Stimulated activated CD8-positive, alpha-beta memory T cell treated with anti-CD3 and anti-CD28 coated beads, Interleukin-15, amount 100 ng/mL, for 1 hour (primary cell): ENCODE measurements around the gene MXRA5.
"Not testable (repeated sequence)": the region's sequence is repeated elsewhere in the genome, so short reads cannot be mapped to it uniquely, and the experiment has no call there.

ENCODE experiments used
- DNase-seq: peaks from one replicate; pipeline ENCODE4 v3.0.0-alpha.2; 2020; ENCODE audit warnings: low read depth

Gene MXRA5, protein sequence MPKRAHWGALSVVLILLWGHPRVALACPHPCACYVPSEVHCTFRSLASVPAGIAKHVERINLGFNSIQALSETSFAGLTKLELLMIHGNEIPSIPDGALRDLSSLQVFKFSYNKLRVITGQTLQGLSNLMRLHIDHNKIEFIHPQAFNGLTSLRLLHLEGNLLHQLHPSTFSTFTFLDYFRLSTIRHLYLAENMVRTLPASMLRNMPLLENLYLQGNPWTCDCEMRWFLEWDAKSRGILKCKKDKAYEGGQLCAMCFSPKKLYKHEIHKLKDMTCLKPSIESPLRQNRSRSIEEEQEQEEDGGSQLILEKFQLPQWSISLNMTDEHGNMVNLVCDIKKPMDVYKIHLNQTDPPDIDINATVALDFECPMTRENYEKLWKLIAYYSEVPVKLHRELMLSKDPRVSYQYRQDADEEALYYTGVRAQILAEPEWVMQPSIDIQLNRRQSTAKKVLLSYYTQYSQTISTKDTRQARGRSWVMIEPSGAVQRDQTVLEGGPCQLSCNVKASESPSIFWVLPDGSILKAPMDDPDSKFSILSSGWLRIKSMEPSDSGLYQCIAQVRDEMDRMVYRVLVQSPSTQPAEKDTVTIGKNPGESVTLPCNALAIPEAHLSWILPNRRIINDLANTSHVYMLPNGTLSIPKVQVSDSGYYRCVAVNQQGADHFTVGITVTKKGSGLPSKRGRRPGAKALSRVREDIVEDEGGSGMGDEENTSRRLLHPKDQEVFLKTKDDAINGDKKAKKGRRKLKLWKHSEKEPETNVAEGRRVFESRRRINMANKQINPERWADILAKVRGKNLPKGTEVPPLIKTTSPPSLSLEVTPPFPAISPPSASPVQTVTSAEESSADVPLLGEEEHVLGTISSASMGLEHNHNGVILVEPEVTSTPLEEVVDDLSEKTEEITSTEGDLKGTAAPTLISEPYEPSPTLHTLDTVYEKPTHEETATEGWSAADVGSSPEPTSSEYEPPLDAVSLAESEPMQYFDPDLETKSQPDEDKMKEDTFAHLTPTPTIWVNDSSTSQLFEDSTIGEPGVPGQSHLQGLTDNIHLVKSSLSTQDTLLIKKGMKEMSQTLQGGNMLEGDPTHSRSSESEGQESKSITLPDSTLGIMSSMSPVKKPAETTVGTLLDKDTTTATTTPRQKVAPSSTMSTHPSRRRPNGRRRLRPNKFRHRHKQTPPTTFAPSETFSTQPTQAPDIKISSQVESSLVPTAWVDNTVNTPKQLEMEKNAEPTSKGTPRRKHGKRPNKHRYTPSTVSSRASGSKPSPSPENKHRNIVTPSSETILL (N-terminal part only)

GRCh38 chrX:3346501-3347259 lies at the start of gene MXRA5:
MXRA5 (minus strand) TSS chrX:3346652; CDS start chrX:3343833, 2,819 bp downstream.
- no peak for DNase-seq

DNA sequence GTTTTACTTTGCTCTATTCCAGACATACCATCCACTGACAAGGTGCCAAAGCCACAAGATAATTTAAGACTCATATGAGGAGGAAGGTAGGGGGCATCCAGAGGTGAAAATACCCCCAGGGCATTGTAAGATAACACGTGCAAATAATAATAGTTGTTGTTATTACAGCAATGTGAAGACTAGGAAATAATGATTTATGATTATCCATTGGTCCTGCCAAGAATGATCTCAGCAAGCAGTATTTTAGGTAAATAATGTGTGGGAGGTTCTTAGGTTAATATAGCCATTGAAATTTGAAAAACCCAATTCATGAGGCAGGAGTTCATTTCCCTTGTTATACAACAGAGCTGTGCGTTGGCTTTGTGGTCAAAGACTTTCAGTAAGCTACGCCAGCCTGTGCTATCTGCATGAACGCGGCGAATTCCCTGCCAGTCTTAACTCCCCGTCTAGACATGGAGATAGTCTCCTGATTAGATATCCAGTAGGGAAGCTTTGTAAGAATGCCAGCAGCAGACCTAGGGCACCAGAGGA lies 47.2 kb upstream of the MXRA5 start:
- DNase-seq = no peak

DNA sequence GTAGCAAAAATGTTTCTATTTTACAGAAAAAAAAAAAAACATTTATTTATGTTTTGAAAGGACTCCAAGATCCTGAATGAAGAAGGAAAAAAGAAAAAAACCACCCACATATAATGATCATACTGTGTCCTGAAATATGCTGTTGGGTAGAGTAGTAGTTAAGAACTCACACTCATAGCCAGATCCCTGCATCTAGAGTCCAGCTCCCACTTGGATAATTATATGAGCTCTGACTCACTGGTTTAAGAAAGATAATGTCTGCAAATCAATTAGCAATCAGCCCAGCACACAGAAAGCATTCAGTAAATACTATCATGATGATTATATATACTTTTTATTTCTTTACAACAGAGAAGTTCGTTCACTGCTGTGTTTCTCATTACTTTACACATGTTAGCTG lies 46.7 kb upstream of the MXRA5 start:
- DNase-seq = no peak

DNA sequence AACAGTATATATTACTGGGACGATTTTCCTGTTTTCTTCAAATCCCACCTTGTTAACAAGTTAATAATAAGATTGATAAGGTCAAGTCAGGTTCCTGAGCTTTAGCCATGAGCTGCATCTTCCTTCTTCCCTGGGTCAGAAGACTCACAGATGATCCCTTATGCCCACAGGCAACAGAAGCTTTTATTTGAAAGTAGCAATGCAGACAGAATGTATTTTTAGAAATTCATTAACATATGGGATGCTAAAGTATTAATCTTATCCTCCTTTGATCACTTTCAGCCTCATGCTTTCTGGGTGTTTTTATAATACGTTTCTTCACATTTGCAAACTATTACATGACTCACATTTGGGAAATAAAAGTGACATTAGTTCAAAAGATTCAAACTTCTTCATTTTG lies 42.0 kb upstream of the MXRA5 start:
- DNase-seq = no peak

- DNase-seq = no peak
Measured at GRCh38 chrX:3384327-3384726, 37.9 kb upstream of the MXRA5 start.

- DNase-seq = no peak
Measured at GRCh38 chrX:3380603-3381002, 34.2 kb upstream of the MXRA5 start.

GRCh38 chrX:3379111-3379510 lies 32.7 kb upstream of the MXRA5 start:
- no peak for DNase-seq

- no peak for DNase-seq
Measured at GRCh38 chrX:3378156-3378555, 31.7 kb upstream of the MXRA5 start.

- DNase-seq = no peak
Measured at GRCh38 chrX:3377560-3377959, 31.1 kb upstream of the MXRA5 start.

GRCh38 chrX:3375878-3376508 lies 29.5 kb upstream of the MXRA5 start:
- not testable (repeated sequence) for DNase-seq

DNA sequence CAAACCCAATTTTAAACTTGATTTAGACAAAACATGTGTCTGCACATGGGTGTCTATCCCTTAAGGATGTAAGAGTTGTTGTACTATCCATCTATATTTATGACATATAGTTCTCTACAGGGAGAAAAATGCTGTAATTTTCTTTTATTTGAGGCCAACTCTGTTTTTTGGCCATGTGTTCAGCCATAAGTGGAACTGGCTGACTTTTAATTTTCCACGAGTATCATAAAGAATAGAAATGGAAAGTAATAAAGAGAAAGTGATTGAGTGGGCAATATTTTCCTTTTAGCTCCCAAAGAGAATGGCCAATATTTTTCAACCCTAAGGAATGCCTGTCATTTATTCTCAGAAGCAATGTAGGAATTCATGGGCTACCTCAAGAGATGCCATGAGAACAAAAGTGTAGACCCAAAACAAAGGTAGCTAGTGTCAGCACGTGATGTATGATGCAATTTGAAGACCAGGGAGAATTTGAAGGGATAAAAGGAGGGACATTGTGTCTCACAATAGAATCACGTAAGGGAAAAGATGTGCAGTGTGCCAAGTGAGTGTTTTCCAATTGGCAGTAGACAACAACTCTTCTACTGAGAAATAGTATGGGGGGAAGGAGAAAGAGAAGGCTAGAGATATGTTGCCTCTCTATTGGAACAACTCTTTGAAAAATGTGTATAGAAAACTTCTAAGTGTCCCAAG lies 27.8 kb upstream of the MXRA5 start:
- DNase-seq = no peak

- no peak for DNase-seq
Measured at GRCh38 chrX:3371163-3371562, 24.7 kb upstream of the MXRA5 start.

DNA sequence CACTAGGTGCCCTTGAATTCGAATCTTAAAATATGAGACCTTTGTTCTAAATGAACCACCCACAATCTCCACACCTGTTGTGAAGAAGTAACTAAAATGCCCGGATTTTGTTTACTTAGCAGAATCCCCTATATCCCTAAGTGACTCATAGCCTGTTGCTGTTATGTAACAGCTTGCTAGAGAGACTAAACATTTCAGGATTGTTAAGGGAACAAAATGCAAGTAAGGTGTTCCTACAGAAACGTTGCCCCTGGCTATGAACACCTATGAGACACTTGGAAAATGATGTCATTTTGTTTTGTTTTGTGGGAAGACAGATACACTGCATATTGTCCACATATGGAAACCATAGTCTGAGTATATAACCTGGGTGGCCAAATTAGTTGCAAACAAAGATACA lies 24.2 kb upstream of the MXRA5 start:
- DNase-seq = no peak

DNA sequence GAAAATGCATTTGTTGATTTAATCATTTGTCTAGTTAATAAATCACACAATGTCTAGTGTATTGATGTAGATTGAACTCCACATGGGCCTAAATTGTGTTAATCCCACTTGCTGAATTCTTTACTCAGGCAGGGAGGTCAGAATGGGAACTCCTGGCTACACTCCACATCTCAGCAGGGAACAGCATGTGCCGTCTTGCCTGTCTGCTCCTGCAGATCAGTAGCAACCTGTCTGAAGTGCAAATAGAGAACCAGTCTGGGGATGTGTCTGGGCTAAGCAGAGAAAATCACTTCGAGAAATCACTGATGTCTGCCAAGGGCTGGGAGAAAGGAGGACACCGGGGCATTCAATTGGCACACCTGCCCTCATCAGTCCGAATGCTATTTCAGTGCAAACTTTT lies 16.5 kb upstream of the MXRA5 start:
- no peak for DNase-seq

DNA sequence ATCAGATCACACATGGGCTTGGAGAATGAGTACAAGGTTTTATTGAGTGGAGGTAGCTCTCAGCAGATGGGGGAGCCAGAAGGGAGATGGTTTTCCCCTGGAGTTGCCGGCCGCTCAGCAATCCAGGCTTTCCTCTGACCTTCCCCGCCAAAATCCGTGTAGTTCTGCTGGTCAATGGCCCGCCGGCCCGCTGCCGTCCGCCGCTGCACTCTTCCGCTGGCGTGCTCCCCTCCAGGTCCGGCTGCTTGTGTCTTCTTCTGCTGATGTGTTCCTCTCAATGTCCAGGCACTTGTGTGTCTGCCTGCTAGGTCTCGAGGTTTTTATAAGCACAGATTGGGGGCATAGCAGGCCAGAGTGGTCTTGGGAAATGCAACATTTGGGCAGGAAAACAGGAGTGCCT lies 14.4 kb upstream of the MXRA5 start:
- DNase-seq = no peak

DNA sequence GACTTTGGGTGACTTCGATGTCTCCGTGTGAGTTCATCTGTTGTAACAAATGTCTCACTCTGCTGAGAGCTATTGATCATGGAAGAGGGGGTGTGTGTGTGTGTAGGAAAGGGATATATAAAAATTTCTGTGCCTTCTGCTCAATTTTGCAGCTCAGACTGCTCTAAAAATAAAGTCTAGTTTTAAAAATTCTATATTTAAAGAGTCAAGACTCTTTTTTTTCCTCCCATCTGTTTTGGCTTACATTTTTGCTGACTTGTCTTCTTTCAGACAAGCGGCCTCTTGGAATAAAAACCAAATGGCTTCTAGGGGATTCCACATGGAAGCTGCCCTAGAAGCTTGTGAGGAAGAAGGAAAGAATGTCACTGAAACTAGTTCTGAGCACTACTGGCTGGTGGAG lies 6.3 kb upstream of the MXRA5 start:
- not testable (repeated sequence) for DNase-seq

DNA sequence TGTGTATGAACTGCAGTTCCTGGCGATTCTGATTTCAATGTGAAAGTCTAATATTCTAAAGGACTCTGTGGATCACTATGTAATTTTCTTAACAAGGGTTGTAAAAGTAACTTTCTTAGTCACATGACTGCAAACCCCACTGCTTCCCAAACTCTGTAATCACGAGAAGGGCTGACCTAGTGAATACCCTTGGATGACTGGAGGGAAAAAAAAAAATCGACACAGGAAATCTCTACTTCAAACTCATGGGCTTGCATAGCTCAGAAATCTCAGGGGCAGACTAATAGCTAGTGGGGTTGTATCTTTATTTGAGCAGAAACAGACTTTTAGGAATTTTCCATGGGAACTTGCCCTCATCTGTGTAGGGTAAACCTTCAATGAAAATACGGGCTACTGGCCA lies 4.8 kb upstream of the MXRA5 start:
- no peak for DNase-seq

DNA sequence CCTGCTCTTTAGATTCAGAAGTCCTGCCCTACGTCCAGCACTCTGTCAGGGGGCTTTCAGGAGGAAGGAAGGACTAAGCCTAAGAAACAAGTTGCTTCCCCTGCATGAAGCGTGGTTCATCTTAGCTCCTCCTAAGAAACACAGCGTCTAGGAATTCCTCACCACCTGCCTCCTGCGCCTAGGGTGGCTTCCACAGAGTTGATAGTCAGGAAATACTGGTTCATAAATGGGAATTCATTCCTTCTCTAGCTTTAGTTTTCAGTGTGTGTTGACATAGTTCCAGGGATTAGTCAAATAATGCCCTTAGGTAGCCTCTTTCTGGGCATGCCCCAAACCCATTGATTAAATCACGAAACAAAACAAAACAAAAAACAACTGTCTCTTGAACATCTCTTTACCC lies 1.7 kb upstream of the MXRA5 start:
- DNase-seq = no peak

GRCh38 chrX:3345281-3346191 lies 916 bp downstream of the MXRA5 start:
- no peak for DNase-seq
